Measurements from ENCODE around the gene AOAH. TPM values are rescaled to one million over a fixed set of nuclear protein-coding genes. Genes with fewer than 3 reads are reported as not detected.

AOAH gene
- total RNA-seq, 1 experiment from 2014 or later, result not detected

DNA sequence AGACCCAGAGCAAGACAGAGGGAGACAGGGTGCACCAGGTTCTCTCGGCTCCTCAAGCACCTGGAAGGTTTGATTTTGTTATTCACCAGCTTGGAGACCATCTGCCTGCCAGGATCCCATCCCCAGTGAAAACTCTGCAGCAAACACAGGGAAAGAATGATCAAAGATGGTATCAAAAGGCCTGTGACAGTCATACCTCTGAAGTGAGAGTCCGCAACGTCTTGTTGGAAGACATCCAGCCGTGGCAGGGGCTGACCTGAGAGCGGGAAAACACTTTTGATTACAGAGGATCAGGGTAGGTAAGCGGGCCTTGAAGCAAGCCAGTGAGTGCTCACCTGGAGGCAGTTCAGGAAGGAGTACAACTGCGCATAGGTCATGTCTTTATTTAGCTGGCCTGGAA, 192.3 kb downstream of the AOAH start:
- H3K9me3 ChIP-seq, result no peaks in the 10 kb centered on the region
- Mint-ChIP-seq H3K27ac (ENCODE audit: unreplicated experiment) (no peak overlapping the region), H3K27me3 (ENCODE audit: insufficient read depth, unreplicated experiment) (no peaks in the 10 kb centered on the region), H3K4me1 (ENCODE audit: low read depth, unreplicated experiment) (no peaks in the 10 kb centered on the region), H3K9me3 (ENCODE audit: unreplicated experiment) (no peaks in the 10 kb centered on the region), H3K4me3 (ENCODE audit: unreplicated experiment) (no peak overlapping the region), H3K36me3 (ENCODE audit: insufficient read depth, unreplicated experiment) (no peaks in the 10 kb centered on the region)
- TF ChIP-seq, protein P1, sequence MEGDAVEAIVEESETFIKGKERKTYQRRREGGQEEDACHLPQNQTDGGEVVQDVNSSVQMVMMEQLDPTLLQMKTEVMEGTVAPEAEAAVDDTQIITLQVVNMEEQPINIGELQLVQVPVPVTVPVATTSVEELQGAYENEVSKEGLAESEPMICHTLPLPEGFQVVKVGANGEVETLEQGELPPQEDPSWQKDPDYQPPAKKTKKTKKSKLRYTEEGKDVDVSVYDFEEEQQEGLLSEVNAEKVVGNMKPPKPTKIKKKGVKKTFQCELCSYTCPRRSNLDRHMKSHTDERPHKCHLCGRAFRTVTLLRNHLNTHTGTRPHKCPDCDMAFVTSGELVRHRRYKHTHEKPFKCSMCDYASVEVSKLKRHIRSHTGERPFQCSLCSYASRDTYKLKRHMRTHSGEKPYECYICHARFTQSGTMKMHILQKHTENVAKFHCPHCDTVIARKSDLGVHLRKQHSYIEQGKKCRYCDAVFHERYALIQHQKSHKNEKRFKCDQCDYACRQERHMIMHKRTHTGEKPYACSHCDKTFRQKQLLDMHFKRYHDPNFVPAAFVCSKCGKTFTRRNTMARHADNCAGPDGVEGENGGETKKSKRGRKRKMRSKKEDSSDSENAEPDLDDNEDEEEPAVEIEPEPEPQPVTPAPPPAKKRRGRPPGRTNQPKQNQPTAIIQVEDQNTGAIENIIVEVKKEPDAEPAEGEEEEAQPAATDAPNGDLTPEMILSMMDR (IDR thresholded peaks at IDR 0.05; ENCODE audit: insufficient read depth in 1 of 2, low read depth in 1 of 2, low read length in 1 of 2, severe bottlenecking in 1 of 2, unreplicated experiment in 1 of 2), result no peak
- peaks cover 2% of the 10 kb centered on the region; the same call in 1 of the 2 replicates for H3K4me1 ChIP-seq
- POLR2A ChIA-PET, result no interaction called here
- CTCF ChIA-PET, result no interaction called here
- no TSS peak for BruUV-seq (replicated peaks)
- no peak for DNase-seq
- no peaks in the 10 kb centered on the region for H3K27me3 ChIP-seq (replicated peaks; ENCODE audit: control insufficient read depth, insufficient read depth, low read length)
- no peaks in the 10 kb centered on the region for H3K36me3 ChIP-seq (ENCODE audit: control insufficient read depth, insufficient read depth, low read length)
- H3K4me3 ChIP-seq (ENCODE audit: low read depth, low read length), result no peak overlapping the region
- intact Hi-C loops (cut with micrococcal nuclease; ENCODE audit: unreplicated experiment), result no loop called here

DNA sequence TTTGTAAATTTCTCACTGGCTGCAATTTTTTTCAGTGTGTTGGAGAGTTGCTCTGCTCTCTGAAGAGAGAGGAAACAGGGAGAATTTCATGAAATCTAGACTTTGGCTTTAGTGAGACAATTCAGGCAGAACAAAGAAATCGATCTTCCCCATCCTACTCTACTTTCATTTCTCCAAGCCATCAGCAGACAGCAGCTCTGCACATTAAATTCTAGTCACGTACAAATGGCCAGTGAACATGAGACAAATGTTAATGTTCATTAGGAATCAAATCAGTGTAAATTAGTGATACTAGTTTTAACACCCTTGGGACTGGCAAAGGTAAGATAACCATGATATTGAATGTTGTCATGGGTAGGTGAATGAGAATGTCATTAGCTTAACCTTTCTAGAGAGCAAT, 193.8 kb downstream of the AOAH start:
- POLR2A ChIA-PET, result no interaction called here
- intact Hi-C loops (cut with micrococcal nuclease; ENCODE audit: unreplicated experiment), result no loop called here

DNA sequence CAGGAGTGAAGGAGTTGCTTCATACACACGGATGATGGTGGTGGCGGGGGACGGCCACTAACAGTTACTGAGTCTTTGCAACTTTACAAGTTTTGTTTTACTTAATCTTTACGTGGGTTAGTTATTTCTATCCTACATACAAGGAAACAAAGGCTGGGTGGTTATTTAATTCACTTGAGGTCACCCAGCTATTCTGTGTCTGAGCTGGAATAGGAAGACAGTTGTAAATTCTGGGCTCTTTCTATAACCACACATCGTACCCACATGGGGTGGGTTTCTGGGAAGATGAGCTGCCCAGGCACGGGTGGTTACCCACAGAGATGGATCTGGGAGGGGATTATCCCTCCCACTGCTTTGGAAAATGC, 196.8 kb downstream of the AOAH start:
- H3K4me3 ChIP-seq (ENCODE audit: low read depth, low read length), result no peak overlapping the region
- Mint-ChIP-seq H3K9me3 (ENCODE audit: unreplicated experiment) (no peaks in the 10 kb centered on the region), H3K4me1 (ENCODE audit: low read depth, unreplicated experiment) (no peaks in the 10 kb centered on the region), H3K27ac (ENCODE audit: unreplicated experiment) (no peak overlapping the region), H3K27me3 (ENCODE audit: insufficient read depth, unreplicated experiment) (no peaks in the 10 kb centered on the region), H3K4me3 (ENCODE audit: unreplicated experiment) (no peak overlapping the region), H3K36me3 (ENCODE audit: insufficient read depth, unreplicated experiment) (no peaks in the 10 kb centered on the region)
- TF ChIP-seq, protein P1 (IDR thresholded peaks at IDR 0.05; ENCODE audit: insufficient read depth in 1 of 2, low read depth in 1 of 2, low read length in 1 of 2, severe bottlenecking in 1 of 2, unreplicated experiment in 1 of 2), result no peak
- no peaks in the 10 kb centered on the region for H3K9me3 ChIP-seq
- DNase-seq, result no peak
- BruUV-seq (replicated peaks), result no TSS peak
- no peaks in the 10 kb centered on the region for H3K27me3 ChIP-seq (replicated peaks; ENCODE audit: control insufficient read depth, insufficient read depth, low read length)
- H3K4me1 ChIP-seq, result peaks cover 6% of the 10 kb centered on the region; the same call in 1 of the 2 replicates
- intact Hi-C loops (cut with micrococcal nuclease; ENCODE audit: unreplicated experiment), result no loop called here
- ChIA-PET CTCF (no interaction called here), POLR2A (no interaction called here)
- H3K36me3 ChIP-seq (ENCODE audit: control insufficient read depth, insufficient read depth, low read length), result no peaks in the 10 kb centered on the region

More for the DNA sequence above, 193.8 kb downstream of the AOAH start:
- no peak overlapping the region for H3K4me3 Mint-ChIP-seq (ENCODE audit: unreplicated experiment)
- Histone ChIP-seq H3K4me1 (peaks cover 6% of the 10 kb centered on the region; the same call in 1 of the 2 replicates), H3K27me3 (replicated peaks; ENCODE audit: control insufficient read depth, insufficient read depth, low read length) (no peaks in the 10 kb centered on the region), H3K36me3 (ENCODE audit: control insufficient read depth, insufficient read depth, low read length) (no peaks in the 10 kb centered on the region), H3K4me3 (ENCODE audit: low read depth, low read length) (no peak overlapping the region), H3K9me3 (no peaks in the 10 kb centered on the region)
- no peaks in the 10 kb centered on the region for H3K9me3 Mint-ChIP-seq (ENCODE audit: unreplicated experiment)
- DNase-seq, result no peak
- no peaks in the 10 kb centered on the region for H3K36me3 Mint-ChIP-seq (ENCODE audit: insufficient read depth, unreplicated experiment)
- CTCF ChIA-PET, result no interaction called here
- H3K27me3 Mint-ChIP-seq (ENCODE audit: insufficient read depth, unreplicated experiment), result no peaks in the 10 kb centered on the region
- TF ChIP-seq, protein P1 (IDR thresholded peaks at IDR 0.05; ENCODE audit: insufficient read depth in 1 of 2, low read depth in 1 of 2, low read length in 1 of 2, severe bottlenecking in 1 of 2, unreplicated experiment in 1 of 2), result no peak
- BruUV-seq (replicated peaks), result no TSS peak
- H3K4me1 Mint-ChIP-seq (ENCODE audit: low read depth, unreplicated experiment), result no peaks in the 10 kb centered on the region
- H3K27ac Mint-ChIP-seq (ENCODE audit: unreplicated experiment), result no peak overlapping the region

Data from Caco-2 (cell line).